Brain microvascular endothelial cell (primary cell): Measurements from ENCODE around the gene CLEC20A.

Experiments
- DNase-seq: peaks from one replicate; pipeline ENCODE4 v3.0.0-alpha.2; 2020
- H3K27ac ChIP-seq: fragments of 250-450 bp; sonication (Bioruptor Pico); 2 replicates; pipeline ENCODE4 v1.5.1; 2020; ENCODE audit warnings: mild to moderate bottlenecking, moderate library complexity
- H3K27me3 ChIP-seq: fragments of 250-450 bp; sonication (Bioruptor Pico); replicated peaks from 2 replicates; pipeline ENCODE4 v1.5.1; 2020; ENCODE audit warnings: mild to moderate bottlenecking
- H3K36me3 ChIP-seq: fragments of 250-450 bp; sonication (Bioruptor Pico); replicated peaks from 2 replicates; pipeline ENCODE4 v1.5.1; 2020; ENCODE audit warnings: mild to moderate bottlenecking
- H3K4me3 ChIP-seq: 2 replicates; pipeline ENCODE4 v1.5.1; 2011; ENCODE audit warnings: low read depth, mild to moderate bottlenecking, control low read depth, low read length, moderate library complexity
- CTCF ChIP-seq: IDR thresholded peaks from 2 replicates; pipeline ENCODE4 v1.5.1; 2011; ENCODE audit warnings: low read depth, mild to moderate bottlenecking, moderate library complexity, low read length, control low read depth, inconsistent platforms; ENCODE audit errors: missing control alignments
- in situ Hi-C: cut with HindIII; loops from 2 replicates; pipeline ENCODE4 v1.10.0; 2017; ENCODE audit warnings: low sequenced_read_pairs, low pct_ligation_motif_present

The CLEC20A gene

GRCh38 chr1:178537382-178538090 lies 40.8 kb upstream of the CLEC20A start:
- Histone ChIP-seq H3K4me3 (no peak overlapping the region), H3K27me3 (no peaks in the 10 kb centered on the region), H3K36me3 (no peaks in the 10 kb centered on the region), H3K27ac (peak overlapping the region; percentile 27)
- DNase-seq = no peak
- no peak for TF ChIP-seq CTCF
- in situ Hi-C loops = loop anchor here (25.0 kb wide), 1 partner anchor 475 kb away; no protein-coding TSS in a partner anchor

GRCh38 chr1:178536844-178537371 lies 40.1 kb upstream of the CLEC20A start:
- in situ Hi-C loops = loop anchor here (25.0 kb wide), 1 partner anchor 475 kb away; no protein-coding TSS in a partner anchor
- DNase-seq = peak; percentile 95
- TF ChIP-seq CTCF = no peak
- H3K4me3 ChIP-seq = no peak overlapping the region
- no peaks in the 10 kb centered on the region for H3K36me3 ChIP-seq
- peak overlapping the region; percentile 27 for H3K27ac ChIP-seq
- no peaks in the 10 kb centered on the region for H3K27me3 ChIP-seq

DNA sequence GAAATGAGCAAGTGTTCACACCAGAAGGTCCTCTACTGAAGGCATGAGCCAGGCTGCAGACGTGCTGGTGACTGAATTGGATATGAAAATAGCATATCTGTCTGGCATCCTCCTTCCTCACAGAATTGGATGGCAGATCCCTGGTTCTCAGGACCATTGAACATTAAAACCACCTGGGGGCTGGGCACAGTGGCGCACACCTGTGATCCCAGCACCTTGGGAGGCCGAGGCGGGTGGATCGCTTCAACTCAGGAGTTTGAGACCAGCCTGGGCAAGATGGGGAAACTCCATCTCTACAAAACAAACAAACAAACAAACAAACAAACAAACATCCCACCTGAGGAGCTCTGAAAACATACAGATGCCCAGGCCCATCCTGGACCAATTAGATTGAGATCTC lies 39.6 kb upstream of the CLEC20A start:
- H3K27ac ChIP-seq = no peak overlapping the region
- H3K36me3 ChIP-seq = no peaks in the 10 kb centered on the region
- DNase-seq = no peak
- TF ChIP-seq CTCF = no peak
- in situ Hi-C loops = loop anchor here (25.0 kb wide), 1 partner anchor 476 kb away; no protein-coding TSS in a partner anchor
- no peak overlapping the region for H3K4me3 ChIP-seq
- H3K27me3 ChIP-seq = no peaks in the 10 kb centered on the region

- Histone ChIP-seq H3K27me3 (no peaks in the 10 kb centered on the region), H3K27ac (no peak overlapping the region), H3K4me3 (no peak overlapping the region), H3K36me3 (no peaks in the 10 kb centered on the region)
- in situ Hi-C loops = loop anchor here (25.0 kb wide), 1 partner anchor 478 kb away; no protein-coding TSS in a partner anchor
- TF ChIP-seq CTCF = no peak
- DNase-seq = no peak
Observed at GRCh38 chr1:178534137-178534868, 37.5 kb upstream of the CLEC20A start.

DNA sequence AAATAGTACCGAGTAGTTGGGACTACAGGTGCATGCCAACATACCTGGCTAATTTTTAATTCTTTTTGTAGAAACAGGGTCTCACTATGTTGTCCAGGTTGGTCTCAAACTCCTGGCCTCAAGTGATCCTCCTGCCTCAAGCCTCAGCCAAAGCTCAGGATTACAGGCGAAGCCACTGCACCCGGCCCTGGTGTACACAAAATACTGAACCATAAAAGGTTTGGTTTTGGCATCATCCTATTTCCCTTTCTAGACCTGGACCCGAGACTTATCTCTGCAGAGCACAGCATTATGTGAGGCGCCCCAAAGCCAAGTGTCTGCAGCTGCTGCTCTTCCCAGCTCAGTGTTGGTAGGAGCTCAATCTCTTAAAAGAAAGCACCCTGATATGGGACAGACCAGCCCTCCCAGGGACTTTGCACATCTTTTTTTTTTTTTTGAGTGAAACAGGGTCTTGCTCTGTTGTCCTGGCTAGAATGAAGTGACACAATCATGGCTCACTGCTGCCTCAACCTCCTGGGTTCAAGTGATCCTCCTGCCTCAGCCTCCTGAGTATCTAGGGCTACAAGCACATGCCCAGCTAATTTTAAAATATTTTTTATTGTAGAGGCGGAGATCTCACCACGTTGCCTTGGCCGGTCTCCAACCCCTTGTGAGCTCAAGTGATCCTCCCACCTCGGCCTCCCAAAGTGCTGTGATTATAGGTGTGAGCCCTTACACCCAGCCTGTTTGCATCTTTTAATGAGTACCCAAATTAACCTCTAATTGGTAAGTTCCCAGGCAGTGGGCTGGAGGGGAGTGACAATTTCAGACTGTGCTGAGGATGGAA lies 36.6 kb upstream of the CLEC20A start:
- TF ChIP-seq CTCF = no peak
- in situ Hi-C loops = loop anchor here (25.0 kb wide), 1 partner anchor 479 kb away; no protein-coding TSS in a partner anchor
- Histone ChIP-seq H3K27ac (no peak overlapping the region), H3K27me3 (no peaks in the 10 kb centered on the region), H3K4me3 (no peak overlapping the region), H3K36me3 (no peaks in the 10 kb centered on the region)
- DNase-seq = no peak
